WERI-Rb-1 (cell line): ENCODE data around the gene PTPRA.
"Not testable (repeated sequence)": the region's sequence is repeated elsewhere in the genome, so short reads cannot be mapped to it uniquely, and the experiment has no call there.

Source experiments
- DNase-seq: peaks from one replicate; pipeline ENCODE4 v3.0.0-alpha.2; 2020
- H3K27ac ChIP-seq: fragments of 250-450 bp; sonication (Bioruptor Pico); 2 replicates; pipeline ENCODE4 v1.5.1; 2020; ENCODE audit warnings: mild to moderate bottlenecking, moderate library complexity
- H3K27me3 ChIP-seq: fragments of 250-450 bp; sonication (Bioruptor Pico); 2 replicates; pipeline ENCODE4 v1.5.1; 2021; ENCODE audit warnings: mild to moderate bottlenecking, low read depth, moderate library complexity; ENCODE audit not compliant: insufficient read depth, severe bottlenecking
- H3K36me3 ChIP-seq: fragments of 250-450 bp; sonication (Bioruptor Pico); 2 replicates; pipeline ENCODE4 v1.5.1; 2020; ENCODE audit warnings: mild to moderate bottlenecking, moderate library complexity
- H3K4me3 ChIP-seq: 2 replicates; pipeline ENCODE4 v1.5.1; 2011; ENCODE audit warnings: low read depth, mild to moderate bottlenecking, control low read depth, low read length
- H3K9me3 ChIP-seq: fragments of 250-450 bp; sonication (Bioruptor Pico); 2 replicates; pipeline ENCODE4 v1.5.1; 2021; ENCODE audit warnings: mild to moderate bottlenecking, moderate library complexity; ENCODE audit not compliant: severe bottlenecking
- TF ChIP-seq, protein P1 (sequence below): IDR thresholded peaks from 2 replicates; pipeline ENCODE4 v1.5.1; 2011; ENCODE audit warnings: low read depth, mild to moderate bottlenecking, control low read depth, inconsistent platforms, low read length

PTPRA gene

DNA sequence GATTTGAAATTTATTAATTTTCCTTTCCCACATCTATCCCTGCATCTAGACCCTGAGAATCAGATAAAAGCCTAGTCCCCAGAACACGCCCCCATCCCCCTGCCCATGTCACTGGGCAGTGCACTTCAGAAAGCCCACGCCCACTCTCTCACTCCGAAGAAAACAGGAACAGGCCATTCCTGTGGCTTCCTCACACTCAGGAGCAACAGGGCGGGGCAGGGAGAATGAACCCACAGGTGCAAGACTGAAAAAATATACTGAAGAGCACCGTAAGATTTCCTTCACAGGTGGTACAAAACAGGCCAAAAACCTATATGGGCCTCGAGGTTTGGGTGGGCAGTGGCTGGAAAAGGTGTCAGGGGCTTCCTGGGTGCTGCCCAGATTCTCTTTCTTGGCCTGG is 201.5 kb downstream of the PTPRA start:
- Histone ChIP-seq H3K4me3 (no peak overlapping the region), H3K27ac (no peak overlapping the region), H3K9me3 (no peaks in the 10 kb centered on the region), H3K36me3 (no peaks in the 10 kb centered on the region), H3K27me3 (no peaks in the 10 kb centered on the region)
- no peak for DNase-seq
- TF ChIP-seq, protein P1, sequence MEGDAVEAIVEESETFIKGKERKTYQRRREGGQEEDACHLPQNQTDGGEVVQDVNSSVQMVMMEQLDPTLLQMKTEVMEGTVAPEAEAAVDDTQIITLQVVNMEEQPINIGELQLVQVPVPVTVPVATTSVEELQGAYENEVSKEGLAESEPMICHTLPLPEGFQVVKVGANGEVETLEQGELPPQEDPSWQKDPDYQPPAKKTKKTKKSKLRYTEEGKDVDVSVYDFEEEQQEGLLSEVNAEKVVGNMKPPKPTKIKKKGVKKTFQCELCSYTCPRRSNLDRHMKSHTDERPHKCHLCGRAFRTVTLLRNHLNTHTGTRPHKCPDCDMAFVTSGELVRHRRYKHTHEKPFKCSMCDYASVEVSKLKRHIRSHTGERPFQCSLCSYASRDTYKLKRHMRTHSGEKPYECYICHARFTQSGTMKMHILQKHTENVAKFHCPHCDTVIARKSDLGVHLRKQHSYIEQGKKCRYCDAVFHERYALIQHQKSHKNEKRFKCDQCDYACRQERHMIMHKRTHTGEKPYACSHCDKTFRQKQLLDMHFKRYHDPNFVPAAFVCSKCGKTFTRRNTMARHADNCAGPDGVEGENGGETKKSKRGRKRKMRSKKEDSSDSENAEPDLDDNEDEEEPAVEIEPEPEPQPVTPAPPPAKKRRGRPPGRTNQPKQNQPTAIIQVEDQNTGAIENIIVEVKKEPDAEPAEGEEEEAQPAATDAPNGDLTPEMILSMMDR = no peak

- H3K27me3 ChIP-seq, H3K4me3 ChIP-seq, DNase-seq, H3K27ac ChIP-seq, H3K36me3 ChIP-seq, H3K9me3 ChIP-seq: not testable (repeated sequence)
These were observed 202.0 kb downstream of the PTPRA start for GRCh38 chr20:3075315-3075714.

DNA sequence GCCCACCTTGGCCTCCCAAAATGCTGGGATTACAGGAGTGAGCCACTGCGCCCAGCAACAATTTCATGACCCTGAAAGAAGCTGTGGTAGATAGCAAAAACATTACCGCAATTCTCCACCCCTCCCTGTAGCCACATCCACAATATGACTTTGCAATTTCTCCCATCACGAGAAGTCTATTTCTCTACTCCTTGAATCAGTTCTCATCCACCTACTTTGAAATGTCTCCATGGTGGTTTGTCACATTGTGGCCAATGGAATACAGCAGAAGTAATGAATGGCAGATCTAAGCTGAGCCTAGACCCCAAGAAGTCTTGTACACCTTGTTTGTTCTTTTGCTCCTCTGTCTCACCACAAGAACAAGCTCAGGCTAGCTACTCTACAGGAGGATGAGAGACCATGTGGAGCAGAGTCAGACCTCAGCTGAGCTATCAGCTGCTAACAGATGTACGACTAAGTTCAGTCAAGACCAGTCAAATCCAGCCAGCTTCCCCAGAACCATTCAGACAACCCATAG is 204.4 kb downstream of the PTPRA start:
- Histone ChIP-seq H3K4me3 (no peak overlapping the region), H3K36me3 (no peaks in the 10 kb centered on the region), H3K9me3 (no peaks in the 10 kb centered on the region), H3K27ac (no peak overlapping the region), H3K27me3 (no peaks in the 10 kb centered on the region)
- TF ChIP-seq, protein P1 = no peak
- no peak for DNase-seq

DNA sequence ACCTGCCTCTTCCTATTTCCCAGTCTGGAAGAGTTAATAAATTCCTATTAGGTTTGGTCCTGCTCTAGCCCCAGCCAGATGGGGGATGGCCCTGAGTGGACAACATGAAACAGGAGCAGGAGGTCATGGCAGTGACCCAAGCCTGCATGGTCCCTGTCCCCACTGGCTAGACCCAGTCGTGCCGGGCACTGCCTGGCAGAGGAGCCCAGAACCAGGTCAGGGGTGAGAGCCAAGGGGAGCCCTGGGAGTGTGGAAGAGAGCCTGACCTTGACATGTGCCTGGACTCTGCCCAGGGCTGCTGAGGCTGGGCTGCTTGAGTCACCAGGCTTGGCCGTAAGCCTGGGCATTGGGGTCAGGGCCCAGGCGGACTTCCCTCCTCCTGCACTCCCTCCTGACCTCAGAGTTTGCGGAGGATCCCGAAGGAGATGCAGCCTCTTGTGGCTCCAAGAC is 207.7 kb downstream of the PTPRA start:
- TF ChIP-seq, protein P1 = no peak
- H3K27me3 ChIP-seq = no peaks in the 10 kb centered on the region

GRCh38 chr20:3081641-3082040 is 208.4 kb downstream of the PTPRA start:
- H3K4me3 ChIP-seq = no peak overlapping the region
- no peaks in the 10 kb centered on the region for H3K36me3 ChIP-seq
- no peak for DNase-seq
- no peaks in the 10 kb centered on the region for H3K27me3 ChIP-seq
- TF ChIP-seq, protein P1 = no peak
- no peaks in the 10 kb centered on the region for H3K9me3 ChIP-seq
- H3K27ac ChIP-seq = no peak overlapping the region

More for the DNA sequence above, 207.7 kb downstream of the PTPRA start:
- H3K27ac ChIP-seq = no peak overlapping the region
- H3K36me3 ChIP-seq = no peaks in the 10 kb centered on the region
- no peak for DNase-seq
- H3K9me3 ChIP-seq = no peaks in the 10 kb centered on the region
- H3K4me3 ChIP-seq = no peak overlapping the region

GRCh38 chr20:3082306-3082951 is 209.1 kb downstream of the PTPRA start:
- no peak overlapping the region for H3K27ac ChIP-seq

More at GRCh38 chr20:3082306-3082951, 209.1 kb downstream of the PTPRA start:
- Histone ChIP-seq H3K4me3 (no peak overlapping the region), H3K36me3 (no peaks in the 10 kb centered on the region), H3K9me3 (no peaks in the 10 kb centered on the region), H3K27me3 (no peaks in the 10 kb centered on the region)
- DNase-seq = no peak
- TF ChIP-seq, protein P1 = no peak
